Endothelial cell (in vitro differentiated cells): Measurements from ENCODE around the gene EFNA5. TPM values are rescaled to one million over a fixed set of nuclear protein-coding genes. Genes with fewer than 3 reads are reported as not detected.

Experiments
- DNase-seq: peaks from one replicate; pipeline ENCODE4 v3.0.0; 2021; ENCODE audit warnings: low spot score
- H3K27ac Mint-ChIP-seq: one replicate; pipeline ENCODE4 v1.8.0; 2021; ENCODE audit warnings: mixed read lengths, inconsistent platforms; ENCODE audit not compliant: unreplicated experiment
- H3K27me3 Mint-ChIP-seq: one replicate; pipeline ENCODE4 v1.8.0; 2021; ENCODE audit warnings: mild to moderate bottlenecking, moderate library complexity, mixed read lengths, inconsistent platforms; ENCODE audit not compliant: unreplicated experiment
- H3K36me3 Mint-ChIP-seq: one replicate; pipeline ENCODE4 v1.8.0; 2021; ENCODE audit warnings: mild to moderate bottlenecking, low read depth, mixed read lengths, inconsistent platforms; ENCODE audit not compliant: unreplicated experiment
- H3K4me1 Mint-ChIP-seq: one replicate; pipeline ENCODE4 v1.8.0; 2021; ENCODE audit warnings: mild to moderate bottlenecking, mixed read lengths, inconsistent platforms; ENCODE audit not compliant: unreplicated experiment
- H3K4me3 Mint-ChIP-seq: one replicate; pipeline ENCODE4 v1.8.0; 2021; ENCODE audit warnings: mild to moderate bottlenecking, mixed read lengths, inconsistent platforms; ENCODE audit not compliant: unreplicated experiment
- H3K9me3 Mint-ChIP-seq: one replicate; pipeline ENCODE4 v1.8.0; 2021; ENCODE audit warnings: mixed read lengths, inconsistent platforms; ENCODE audit not compliant: unreplicated experiment
- CTCF ChIP-seq: fragments of 200-600 bp; sonication (generic); IDR thresholded peaks from one replicate; pipeline ENCODE4 v1.5.0; 2021; ENCODE audit warnings: antibody characterized with exemption; ENCODE audit not compliant: unreplicated experiment
- total RNA-seq: library from RNA; stranded (reverse); fragmentation: NEBNext Ultra II Directional; extraction: Animal tissue kit (Norgen Biotek cat#: 25700); gene quantifications from one replicate; pipeline ENCODE4 v1.2.1, GENCODE V29; 2021; ENCODE audit not compliant: unreplicated experiment

Gene EFNA5
- total RNA-seq, 1 donor from 2014 or later: 8.8 TPM

DNA sequence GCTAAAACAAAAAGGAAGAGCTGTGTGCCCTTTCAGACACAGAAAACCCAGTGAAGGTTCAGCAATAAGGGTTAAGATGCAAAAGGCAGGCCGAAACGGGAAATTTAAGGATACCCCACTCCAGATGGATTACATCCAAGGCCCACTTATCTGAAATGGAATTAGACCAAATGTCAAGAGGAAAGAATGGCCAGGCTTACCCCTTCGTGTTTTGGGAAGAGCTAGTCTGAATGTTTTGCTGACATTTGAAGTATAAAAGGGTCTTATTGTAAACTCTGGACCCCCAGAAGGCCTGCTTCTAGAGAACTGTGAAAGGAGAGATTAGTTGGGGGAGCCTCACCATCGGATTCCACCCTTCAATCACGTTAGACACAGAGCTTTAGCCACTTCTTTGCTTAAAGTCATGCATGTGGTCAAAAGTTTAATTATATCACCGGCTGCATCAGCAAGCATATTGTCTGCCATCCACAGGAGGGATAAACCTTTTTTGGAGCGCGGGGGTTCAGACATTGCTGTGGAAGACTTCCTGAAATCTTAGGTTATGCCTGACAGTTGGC lies 93.3 kb downstream of the EFNA5 start:
- Mint-ChIP-seq H3K36me3 (no peaks in the 10 kb centered on the region), H3K4me1 (no peaks in the 10 kb centered on the region), H3K27ac (no peak overlapping the region), H3K27me3 (no peaks in the 10 kb centered on the region), H3K9me3 (no peaks in the 10 kb centered on the region), H3K4me3 (no peak overlapping the region)
- DNase-seq: no peak
- TF ChIP-seq CTCF: no peak

DNA sequence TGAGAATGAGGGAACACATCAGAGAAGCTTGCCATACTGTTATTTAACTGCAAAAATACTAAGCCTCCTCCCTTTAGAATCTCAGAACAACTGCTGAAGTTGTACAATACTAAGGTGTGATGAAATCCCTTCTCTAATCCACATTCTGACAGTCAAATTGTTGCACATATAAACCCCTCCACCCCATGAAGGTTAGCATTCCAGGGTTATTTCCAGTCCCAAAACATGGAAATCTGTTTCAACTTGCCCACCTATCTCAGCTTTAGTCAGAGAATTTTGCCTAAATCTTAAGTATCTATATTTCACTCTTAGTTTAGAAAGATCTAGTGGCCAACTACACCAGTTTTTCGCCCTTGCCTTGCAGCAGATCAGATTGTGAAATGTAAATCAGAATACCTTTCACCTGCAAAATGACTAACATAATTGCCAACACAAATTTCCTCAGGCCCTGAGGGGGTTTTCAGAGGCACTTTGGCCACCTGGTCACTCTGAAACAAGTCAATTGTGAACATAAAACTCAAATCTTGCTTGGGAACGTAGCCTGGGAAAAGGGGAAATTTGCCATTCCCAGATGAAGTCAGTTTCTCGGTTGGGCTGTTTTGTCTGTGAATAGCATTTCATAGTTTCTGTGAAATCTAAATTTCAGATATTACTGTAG lies 93.9 kb downstream of the EFNA5 start:
- peaks cover 4% of the 10 kb centered on the region for H3K4me1 Mint-ChIP-seq
- H3K4me3 Mint-ChIP-seq: no peak overlapping the region
- no peaks in the 10 kb centered on the region for H3K9me3 Mint-ChIP-seq
- TF ChIP-seq CTCF: no peak
- DNase-seq: no peak
- no peak overlapping the region for H3K27ac Mint-ChIP-seq
- H3K36me3 Mint-ChIP-seq: no peaks in the 10 kb centered on the region
- no peaks in the 10 kb centered on the region for H3K27me3 Mint-ChIP-seq

GRCh38 chr5:107576155-107576554 lies 94.6 kb downstream of the EFNA5 start:
- DNase-seq: no peak

DNA sequence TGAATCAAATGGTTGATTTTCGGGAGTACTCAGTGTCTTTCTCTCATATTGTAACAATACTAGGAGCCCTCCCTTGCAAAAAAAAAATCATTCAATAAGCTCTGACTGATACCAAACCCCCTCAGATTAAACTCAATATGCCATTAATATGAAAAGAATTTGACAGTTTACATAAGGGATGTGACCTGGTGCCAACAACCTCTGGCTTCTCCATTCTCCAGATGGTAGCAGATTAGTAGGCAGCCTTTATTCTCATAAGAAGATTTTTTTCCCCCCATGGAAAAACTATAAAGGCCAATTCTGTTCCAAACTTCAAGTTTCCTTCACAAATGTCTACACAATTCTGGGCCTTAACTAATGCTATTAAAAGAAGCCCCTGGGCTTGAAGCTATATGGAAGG lies 96.5 kb downstream of the EFNA5 start:
- Mint-ChIP-seq H3K4me3 (no peak overlapping the region), H3K36me3 (no peaks in the 10 kb centered on the region), H3K9me3 (no peaks in the 10 kb centered on the region), H3K4me1 (peaks cover 22% of the 10 kb centered on the region), H3K27ac (no peak overlapping the region), H3K27me3 (no peaks in the 10 kb centered on the region)
- DNase-seq: no peak
- TF ChIP-seq CTCF: no peak

More at GRCh38 chr5:107576155-107576554, 94.6 kb downstream of the EFNA5 start:
- Mint-ChIP-seq H3K27ac (no peak overlapping the region), H3K36me3 (no peaks in the 10 kb centered on the region), H3K4me1 (peaks cover 11% of the 10 kb centered on the region), H3K9me3 (no peaks in the 10 kb centered on the region), H3K4me3 (no peak overlapping the region), H3K27me3 (no peaks in the 10 kb centered on the region)
- no peak for TF ChIP-seq CTCF

DNA sequence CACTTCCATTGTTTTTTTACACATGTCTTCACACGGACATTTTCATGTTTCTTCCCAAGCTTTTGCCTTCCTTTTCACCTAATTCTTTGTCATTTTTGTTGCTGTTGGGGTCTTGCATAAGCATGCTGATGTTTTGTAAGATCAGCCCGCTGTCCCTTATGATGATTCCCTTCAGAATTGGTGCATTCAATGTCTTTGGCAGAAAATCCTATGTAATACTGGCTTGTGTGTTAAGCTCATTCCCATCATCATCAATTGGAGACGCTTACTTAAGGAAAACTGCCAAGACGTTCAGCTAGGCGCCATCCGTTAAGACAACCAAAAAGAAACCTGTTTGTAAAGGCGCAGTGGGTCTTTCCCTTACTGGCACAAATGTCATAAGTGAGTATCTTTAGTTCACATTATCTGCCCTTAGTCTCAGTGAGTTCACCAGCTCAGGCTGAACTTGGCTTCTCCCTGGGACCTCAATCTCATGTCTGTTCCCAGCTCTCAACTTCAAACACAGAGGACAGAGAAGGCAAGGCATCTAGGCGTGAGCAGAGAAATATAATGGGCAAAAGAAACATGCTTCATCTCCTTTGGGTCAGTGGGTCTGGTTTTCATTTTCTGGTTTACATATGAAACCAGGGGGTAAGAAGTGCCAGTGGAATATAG lies 97.9 kb downstream of the EFNA5 start:
- no peak for TF ChIP-seq CTCF
- Mint-ChIP-seq H3K9me3 (no peaks in the 10 kb centered on the region), H3K36me3 (no peaks in the 10 kb centered on the region), H3K27me3 (peaks cover 2% of the 10 kb centered on the region), H3K27ac (no peak overlapping the region), H3K4me1 (peaks cover 26% of the 10 kb centered on the region), H3K4me3 (no peak overlapping the region)
- DNase-seq: no peak
